Measurements from ENCODE around the gene CA11. TPM values are rescaled to one million over a fixed set of nuclear protein-coding genes. Genes with fewer than 3 reads are reported as not detected.

Gene CA11
- total and polyA plus RNA-seq, 9 of the 15 experiments (the other 6 are each of a cell fraction or from before 2014, with no cell fraction given): 2.9 to 19.9 (median 8.3) TPM

DNA sequence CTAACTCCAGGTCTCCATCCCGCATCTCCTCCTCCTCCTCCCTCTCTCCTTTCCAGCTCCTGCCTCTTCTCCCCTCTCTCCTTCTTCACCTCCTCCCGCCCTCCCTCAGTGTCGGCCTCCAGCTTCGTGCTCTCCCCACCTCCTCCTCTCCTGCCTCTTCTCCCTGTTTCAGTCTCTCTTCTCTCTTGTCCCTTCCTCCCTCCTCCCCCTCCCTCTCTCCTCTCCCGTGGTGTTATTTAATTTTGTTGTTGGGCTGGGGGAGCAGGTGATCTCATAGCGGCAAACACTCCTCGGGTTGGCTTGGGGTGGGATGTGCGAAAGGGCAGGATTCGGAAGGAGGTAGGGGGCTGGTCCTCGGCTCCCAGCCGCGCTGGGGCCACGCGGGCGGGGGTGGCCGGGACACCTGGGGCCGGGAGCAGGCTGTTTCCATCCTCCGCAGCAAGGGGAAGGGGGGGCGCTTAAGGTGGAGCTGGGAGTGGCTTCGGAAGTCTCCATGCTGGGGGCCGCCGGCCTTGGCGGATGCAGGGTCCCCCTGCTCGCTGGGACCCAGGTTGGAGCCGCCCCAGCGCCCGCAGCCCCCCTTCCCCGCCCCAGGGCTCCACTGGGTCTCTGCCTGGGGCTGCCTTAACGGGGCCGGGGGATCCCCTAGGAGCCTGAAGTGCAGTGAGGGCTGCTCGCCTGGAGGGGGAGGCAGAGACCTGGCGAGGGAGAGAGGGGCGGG, at the start of gene CA11 (continued):
- TF ChIP-seq FOXM1 (IDR thresholded peaks at IDR 0.05; ENCODE audit: low read depth): peak; percentile 89
- TF ChIP-seq FOXM1 (CRISPR knock-in tag; IDR thresholded peaks at IDR 0.05; ENCODE audit: low read depth): no peak
- TF ChIP-seq, protein P1, sequence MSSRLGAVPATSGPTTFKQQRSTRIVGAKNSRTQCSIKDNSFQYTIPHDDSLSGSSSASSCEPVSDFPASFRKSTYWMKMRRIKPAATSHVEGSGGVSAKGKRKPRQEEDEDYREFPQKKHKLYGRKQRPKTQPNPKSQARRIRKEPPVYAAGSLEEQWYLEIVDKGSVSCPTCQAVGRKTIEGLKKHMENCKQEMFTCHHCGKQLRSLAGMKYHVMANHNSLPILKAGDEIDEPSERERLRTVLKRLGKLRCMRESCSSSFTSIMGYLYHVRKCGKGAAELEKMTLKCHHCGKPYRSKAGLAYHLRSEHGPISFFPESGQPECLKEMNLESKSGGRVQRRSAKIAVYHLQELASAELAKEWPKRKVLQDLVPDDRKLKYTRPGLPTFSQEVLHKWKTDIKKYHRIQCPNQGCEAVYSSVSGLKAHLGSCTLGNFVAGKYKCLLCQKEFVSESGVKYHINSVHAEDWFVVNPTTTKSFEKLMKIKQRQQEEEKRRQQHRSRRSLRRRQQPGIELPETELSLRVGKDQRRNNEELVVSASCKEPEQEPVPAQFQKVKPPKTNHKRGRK (tag; IDR thresholded peaks at IDR 0.05): peak; percentile 88
- TF ChIP-seq, protein P2, sequence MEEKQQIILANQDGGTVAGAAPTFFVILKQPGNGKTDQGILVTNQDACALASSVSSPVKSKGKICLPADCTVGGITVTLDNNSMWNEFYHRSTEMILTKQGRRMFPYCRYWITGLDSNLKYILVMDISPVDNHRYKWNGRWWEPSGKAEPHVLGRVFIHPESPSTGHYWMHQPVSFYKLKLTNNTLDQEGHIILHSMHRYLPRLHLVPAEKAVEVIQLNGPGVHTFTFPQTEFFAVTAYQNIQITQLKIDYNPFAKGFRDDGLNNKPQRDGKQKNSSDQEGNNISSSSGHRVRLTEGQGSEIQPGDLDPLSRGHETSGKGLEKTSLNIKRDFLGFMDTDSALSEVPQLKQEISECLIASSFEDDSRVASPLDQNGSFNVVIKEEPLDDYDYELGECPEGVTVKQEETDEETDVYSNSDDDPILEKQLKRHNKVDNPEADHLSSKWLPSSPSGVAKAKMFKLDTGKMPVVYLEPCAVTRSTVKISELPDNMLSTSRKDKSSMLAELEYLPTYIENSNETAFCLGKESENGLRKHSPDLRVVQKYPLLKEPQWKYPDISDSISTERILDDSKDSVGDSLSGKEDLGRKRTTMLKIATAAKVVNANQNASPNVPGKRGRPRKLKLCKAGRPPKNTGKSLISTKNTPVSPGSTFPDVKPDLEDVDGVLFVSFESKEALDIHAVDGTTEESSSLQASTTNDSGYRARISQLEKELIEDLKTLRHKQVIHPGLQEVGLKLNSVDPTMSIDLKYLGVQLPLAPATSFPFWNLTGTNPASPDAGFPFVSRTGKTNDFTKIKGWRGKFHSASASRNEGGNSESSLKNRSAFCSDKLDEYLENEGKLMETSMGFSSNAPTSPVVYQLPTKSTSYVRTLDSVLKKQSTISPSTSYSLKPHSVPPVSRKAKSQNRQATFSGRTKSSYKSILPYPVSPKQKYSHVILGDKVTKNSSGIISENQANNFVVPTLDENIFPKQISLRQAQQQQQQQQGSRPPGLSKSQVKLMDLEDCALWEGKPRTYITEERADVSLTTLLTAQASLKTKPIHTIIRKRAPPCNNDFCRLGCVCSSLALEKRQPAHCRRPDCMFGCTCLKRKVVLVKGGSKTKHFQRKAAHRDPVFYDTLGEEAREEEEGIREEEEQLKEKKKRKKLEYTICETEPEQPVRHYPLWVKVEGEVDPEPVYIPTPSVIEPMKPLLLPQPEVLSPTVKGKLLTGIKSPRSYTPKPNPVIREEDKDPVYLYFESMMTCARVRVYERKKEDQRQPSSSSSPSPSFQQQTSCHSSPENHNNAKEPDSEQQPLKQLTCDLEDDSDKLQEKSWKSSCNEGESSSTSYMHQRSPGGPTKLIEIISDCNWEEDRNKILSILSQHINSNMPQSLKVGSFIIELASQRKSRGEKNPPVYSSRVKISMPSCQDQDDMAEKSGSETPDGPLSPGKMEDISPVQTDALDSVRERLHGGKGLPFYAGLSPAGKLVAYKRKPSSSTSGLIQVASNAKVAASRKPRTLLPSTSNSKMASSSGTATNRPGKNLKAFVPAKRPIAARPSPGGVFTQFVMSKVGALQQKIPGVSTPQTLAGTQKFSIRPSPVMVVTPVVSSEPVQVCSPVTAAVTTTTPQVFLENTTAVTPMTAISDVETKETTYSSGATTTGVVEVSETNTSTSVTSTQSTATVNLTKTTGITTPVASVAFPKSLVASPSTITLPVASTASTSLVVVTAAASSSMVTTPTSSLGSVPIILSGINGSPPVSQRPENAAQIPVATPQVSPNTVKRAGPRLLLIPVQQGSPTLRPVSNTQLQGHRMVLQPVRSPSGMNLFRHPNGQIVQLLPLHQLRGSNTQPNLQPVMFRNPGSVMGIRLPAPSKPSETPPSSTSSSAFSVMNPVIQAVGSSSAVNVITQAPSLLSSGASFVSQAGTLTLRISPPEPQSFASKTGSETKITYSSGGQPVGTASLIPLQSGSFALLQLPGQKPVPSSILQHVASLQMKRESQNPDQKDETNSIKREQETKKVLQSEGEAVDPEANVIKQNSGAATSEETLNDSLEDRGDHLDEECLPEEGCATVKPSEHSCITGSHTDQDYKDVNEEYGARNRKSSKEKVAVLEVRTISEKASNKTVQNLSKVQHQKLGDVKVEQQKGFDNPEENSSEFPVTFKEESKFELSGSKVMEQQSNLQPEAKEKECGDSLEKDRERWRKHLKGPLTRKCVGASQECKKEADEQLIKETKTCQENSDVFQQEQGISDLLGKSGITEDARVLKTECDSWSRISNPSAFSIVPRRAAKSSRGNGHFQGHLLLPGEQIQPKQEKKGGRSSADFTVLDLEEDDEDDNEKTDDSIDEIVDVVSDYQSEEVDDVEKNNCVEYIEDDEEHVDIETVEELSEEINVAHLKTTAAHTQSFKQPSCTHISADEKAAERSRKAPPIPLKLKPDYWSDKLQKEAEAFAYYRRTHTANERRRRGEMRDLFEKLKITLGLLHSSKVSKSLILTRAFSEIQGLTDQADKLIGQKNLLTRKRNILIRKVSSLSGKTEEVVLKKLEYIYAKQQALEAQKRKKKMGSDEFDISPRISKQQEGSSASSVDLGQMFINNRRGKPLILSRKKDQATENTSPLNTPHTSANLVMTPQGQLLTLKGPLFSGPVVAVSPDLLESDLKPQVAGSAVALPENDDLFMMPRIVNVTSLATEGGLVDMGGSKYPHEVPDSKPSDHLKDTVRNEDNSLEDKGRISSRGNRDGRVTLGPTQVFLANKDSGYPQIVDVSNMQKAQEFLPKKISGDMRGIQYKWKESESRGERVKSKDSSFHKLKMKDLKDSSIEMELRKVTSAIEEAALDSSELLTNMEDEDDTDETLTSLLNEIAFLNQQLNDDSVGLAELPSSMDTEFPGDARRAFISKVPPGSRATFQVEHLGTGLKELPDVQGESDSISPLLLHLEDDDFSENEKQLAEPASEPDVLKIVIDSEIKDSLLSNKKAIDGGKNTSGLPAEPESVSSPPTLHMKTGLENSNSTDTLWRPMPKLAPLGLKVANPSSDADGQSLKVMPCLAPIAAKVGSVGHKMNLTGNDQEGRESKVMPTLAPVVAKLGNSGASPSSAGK (IDR thresholded peaks at IDR 0.05): peak; percentile 64; the same call in 1 of the 2 replicates
- 0 out of 2 replicates have a peak, but pooled peaks have one; percentile 81 for TF ChIP-seq DNMT1 (IDR thresholded peaks at IDR 0.05)
- peak; percentile 98 for TF ChIP-seq LARP7 (IDR thresholded peaks at IDR 0.05)
- 0 out of 2 replicates have a peak, but pooled peaks have one; percentile 14 for TF ChIP-seq LEF1 (IDR thresholded peaks at IDR 0.05)
- TF ChIP-seq, protein P3, sequence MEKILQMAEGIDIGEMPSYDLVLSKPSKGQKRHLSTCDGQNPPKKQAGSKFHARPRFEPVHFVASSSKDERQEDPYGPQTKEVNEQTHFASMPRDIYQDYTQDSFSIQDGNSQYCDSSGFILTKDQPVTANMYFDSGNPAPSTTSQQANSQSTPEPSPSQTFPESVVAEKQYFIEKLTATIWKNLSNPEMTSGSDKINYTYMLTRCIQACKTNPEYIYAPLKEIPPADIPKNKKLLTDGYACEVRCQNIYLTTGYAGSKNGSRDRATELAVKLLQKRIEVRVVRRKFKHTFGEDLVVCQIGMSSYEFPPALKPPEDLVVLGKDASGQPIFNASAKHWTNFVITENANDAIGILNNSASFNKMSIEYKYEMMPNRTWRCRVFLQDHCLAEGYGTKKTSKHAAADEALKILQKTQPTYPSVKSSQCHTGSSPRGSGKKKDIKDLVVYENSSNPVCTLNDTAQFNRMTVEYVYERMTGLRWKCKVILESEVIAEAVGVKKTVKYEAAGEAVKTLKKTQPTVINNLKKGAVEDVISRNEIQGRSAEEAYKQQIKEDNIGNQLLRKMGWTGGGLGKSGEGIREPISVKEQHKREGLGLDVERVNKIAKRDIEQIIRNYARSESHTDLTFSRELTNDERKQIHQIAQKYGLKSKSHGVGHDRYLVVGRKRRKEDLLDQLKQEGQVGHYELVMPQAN (IDR thresholded peaks at IDR 0.05; ENCODE audit: borderline replicate concordance): peak; percentile 72
- TF ChIP-seq THRB (CRISPR knock-in tag; conservative IDR thresholded peaks at IDR 0.05): 0 out of 2 replicates have a peak, but pooled peaks have one; percentile 56
- TF ChIP-seq L3MBTL2 (IDR thresholded peaks at IDR 0.05): peak; percentile 54; the same call in 1 of the 2 replicates
- TF ChIP-seq HIVEP1 (CRISPR knock-in tag; IDR thresholded peaks at IDR 0.05): 0 out of 2 replicates have a peak, but pooled peaks have one; percentile 56

All from K562 (cell line).